Thyroid gland (tissue), 4 donors: ENCODE results near the gene SERPINB3.

Source experiments
- POLR2A ChIP-seq, 2 donors: fragments of 450-650 bp; IDR thresholded peaks; one replicate each; pipeline ENCODE4 v1.6.1; 2017; ENCODE audit warnings: antibody characterized with exemption in 2 of 2, mild to moderate bottlenecking in 2 of 2, moderate library complexity in 1 of 2
- TF ChIP-seq, protein P1 (sequence below), 6 experiments: fragments of 200-600 bp in 3 of 6; fragments of 450-650 bp in 3 of 6; sonication (generic) in 3 of 6; IDR thresholded peaks; one replicate each; pipeline ENCODE4 v1.5.1; 2016 to 2019; ENCODE audit warnings: antibody characterized with exemption in 6 of 6, mild to moderate bottlenecking in 2 of 6, inconsistent platforms in 1 of 6, moderate library complexity in 1 of 6

GRCh38 chr18:63677500-63678225 is 16.0 kb upstream of the SERPINB3 start:
- TF ChIP-seq, protein P1, sequence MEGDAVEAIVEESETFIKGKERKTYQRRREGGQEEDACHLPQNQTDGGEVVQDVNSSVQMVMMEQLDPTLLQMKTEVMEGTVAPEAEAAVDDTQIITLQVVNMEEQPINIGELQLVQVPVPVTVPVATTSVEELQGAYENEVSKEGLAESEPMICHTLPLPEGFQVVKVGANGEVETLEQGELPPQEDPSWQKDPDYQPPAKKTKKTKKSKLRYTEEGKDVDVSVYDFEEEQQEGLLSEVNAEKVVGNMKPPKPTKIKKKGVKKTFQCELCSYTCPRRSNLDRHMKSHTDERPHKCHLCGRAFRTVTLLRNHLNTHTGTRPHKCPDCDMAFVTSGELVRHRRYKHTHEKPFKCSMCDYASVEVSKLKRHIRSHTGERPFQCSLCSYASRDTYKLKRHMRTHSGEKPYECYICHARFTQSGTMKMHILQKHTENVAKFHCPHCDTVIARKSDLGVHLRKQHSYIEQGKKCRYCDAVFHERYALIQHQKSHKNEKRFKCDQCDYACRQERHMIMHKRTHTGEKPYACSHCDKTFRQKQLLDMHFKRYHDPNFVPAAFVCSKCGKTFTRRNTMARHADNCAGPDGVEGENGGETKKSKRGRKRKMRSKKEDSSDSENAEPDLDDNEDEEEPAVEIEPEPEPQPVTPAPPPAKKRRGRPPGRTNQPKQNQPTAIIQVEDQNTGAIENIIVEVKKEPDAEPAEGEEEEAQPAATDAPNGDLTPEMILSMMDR (IDR thresholded peaks at IDR 0.05), result no peak
- no peak for TF ChIP-seq POLR2A (IDR thresholded peaks at IDR 0.05)
